ENCODE data around the gene CNTFR.

Gene CNTFR

DNA sequence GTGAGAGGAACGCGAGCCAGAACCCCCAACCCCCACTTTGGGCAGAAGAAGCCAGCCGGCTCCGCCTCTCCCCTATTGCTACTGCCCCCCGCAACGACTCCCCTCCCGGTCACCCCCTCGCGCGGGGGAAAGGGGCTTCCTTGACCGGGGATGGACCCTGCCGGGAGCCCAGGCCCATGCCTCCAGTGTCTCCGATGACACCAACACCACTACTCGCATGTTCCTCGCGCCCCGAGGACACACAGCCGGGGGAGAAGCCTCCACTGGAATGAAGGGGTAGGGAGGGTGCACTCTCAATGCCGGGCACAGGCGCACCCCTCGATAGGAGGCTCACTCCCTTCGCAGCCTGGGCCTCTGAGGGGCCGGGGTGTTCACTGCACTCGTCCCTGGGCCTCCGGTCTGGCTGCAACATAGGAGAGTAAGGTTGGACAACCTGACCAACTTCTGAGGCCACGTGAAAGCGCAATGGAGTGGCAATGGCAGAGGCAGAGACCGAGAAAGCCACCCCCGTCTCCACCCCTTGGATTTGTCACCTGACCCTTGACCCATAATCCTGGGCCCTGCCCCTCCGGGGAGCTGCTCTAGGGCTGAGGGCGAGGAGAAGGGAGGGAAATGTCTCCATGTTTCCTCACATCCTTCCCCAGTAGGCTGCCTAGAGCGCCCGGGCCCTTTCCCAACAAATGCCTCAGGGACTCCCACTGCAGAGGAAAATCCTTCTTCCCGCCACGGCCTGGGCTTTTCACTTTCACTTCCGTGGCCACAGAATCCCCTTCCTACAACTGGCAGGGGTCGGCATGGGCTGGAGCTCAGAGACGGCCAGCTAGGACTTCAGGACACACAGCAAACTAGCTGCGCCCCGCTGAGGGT, 1.1 kb upstream of the CNTFR start:
- DNase-seq (ENCODE audit: low read depth), result no peak

DNA sequence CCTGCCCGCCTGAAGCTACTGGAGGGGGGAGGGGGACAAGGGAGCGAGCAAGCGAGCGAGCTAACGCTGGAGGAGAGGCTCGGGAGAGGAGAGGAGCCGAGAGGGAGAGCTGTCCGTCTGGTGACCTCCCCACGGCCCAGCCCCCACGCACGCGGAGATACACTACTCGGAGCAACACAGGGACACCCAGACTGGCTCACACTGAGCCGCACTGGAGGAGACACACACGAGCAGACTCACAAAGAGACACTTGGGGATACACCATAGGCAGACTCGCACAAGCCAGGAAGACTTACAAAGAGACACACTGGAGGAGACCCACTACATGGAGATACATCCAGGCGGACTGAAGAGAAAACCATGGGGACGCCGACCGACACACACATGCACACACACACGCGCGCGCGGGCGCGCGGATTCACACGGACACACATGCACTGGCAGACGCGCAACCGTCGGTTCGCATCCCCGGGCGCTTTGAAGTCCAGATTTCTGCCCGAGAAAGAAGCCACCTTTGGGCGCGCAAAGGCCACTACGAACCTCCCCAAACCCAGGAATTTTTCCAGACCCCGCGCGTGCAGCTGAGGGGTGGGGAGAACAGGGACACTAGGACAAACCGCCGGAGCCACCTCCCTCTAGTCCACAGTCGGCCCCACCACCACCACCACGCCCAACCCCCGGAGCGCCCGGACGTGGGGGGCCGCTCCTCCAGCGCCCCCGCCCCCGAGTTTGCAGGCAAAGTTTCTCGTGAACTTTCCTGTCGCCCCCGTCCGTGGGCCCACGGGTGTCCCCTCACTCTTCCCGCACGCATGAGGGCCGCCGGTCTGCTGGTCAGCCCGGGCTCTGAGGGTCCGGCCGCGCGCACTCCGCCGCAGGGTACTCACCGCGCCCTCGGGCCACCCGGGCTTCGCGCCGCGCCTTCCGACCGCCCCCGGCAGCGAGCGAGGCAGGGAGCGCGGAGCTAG, 571 bp downstream of the CNTFR start:
- no peak for DNase-seq (ENCODE audit: low read depth)

DNA sequence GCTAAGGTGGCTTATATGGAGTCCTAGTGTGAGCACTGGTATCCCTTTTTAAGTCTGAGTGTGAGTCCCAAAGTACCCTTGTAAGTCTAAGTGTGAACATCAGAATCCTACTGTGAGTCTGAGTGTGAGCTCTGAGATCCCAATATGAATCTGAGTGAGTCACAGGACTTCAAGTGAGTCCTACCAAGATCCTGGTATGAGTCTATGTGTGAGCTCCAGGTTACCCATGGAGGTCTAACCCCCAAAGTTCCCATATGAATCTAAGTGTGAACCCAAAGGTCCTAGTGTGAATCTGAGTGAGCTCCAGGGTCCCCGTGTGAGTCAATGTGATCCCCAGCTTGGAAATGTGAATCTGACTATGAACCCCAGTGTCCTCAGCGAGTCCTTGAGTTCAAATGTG, 2.3 kb downstream of the CNTFR start:
- no peak for DNase-seq (ENCODE audit: low read depth)

DNA sequence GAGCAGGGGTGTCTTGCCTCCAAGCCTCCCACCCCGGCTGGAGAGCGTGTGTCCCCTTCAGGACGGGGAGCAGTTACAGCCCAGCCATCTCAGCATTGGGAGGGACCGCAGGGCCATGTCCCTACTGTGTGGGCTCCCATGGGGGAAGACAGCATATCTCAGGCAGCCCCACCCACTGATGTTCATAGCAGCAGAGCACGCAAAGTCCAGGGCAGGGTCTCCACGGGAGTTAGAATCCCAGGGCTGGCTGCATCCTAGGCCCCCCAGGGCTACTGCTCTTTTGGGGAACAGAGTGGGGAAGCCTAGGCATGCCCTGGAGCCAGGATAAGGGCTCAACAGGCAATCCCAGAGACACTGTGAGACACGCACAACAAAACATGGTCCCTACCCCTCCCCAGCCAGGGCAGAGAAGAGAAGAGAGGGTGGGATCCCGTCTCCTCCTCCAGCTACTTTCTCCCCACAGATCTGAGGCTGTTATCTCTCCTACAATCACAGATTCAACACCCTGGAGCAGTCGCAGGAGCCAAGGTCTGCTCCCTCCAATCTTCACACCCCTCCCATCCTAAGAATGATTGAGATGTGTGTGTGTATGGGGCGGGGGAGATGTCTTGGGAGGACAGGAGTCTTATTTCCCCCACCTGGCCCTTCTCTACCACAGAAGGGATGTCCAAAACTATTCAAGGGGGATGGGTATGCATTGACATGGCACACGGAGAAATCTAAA, 3.4 kb downstream of the CNTFR start:
- no peak for DNase-seq (ENCODE audit: low read depth)

DNA sequence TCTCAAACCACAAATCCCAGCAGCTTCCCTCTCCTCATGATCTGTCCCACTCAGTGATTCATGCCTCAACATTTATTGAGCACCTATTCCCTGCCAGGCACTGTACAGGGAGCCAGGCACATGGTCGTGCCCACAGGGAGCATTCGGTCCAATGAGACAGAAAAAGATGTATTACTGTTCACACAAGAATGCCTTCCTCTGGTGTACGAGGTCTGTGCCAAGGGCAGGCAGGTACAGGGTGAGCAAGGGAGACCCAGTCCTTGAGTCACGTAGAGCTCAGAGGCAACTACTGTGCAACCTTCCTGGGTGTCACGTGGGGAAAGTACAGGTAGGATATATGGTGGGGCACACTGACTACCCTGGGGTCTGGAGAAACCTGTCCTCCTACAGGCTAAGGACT, 4.6 kb downstream of the CNTFR start:
- DNase-seq (ENCODE audit: low read depth), result no peak

DNA sequence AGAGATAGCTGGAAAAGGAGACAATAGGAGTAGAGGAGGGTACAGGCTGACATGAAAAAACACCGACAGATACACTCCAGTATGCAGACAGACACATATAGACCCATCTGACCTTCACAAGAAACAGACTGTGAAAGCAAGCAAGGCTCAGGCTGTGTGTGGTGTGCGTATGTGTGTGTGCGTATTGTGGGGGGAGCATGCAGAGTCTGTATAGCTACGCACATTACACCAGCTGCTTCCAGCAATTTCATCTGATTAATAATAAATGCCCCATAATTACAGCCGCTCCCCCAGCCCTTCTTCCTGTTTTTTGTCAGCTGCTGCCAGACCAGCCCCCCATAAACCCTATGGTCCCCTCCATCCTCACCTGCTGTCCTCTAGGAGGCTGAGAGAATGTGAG, 6.7 kb downstream of the CNTFR start:
- no peak for DNase-seq (ENCODE audit: low read depth)

DNA sequence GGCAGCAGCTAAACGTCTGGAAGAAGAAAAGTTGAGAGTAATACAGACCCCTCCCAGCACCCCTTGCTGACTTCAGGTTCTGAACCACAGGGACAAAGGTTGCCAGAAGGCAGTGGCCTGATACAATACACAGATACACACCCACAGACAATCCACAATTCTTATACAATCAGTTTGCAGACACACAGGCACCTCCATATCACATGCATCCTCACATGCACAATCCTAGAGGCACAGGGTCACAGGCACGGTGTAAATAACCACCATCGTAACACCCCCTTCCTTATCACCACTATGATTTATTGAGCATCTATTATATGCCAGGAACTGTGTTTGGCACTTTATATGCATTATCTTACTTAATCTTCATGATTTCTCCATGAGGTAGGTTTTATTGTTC, 8.2 kb downstream of the CNTFR start:
- DNase-seq (ENCODE audit: low read depth), result no peak

DNA sequence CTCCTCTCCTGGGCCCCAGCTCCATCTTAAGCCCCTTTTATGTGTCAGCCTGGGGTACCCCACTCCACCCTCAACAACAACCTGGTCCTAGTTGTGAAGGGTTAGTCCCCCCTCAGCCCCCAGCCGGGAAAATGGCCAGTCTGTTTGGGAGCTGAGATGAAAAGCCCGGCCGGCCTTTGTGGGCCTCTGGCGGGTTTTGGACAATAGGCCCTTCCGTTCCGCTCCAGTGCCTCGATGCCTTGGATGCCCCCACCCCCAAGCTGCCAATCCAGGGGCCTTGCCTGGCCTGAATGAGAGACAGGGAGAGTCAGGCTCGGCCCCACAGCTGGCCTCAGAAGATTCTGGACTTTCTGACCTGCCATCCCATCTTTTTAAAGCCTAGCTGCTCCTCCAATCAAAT, 9.2 kb downstream of the CNTFR start:
- DNase-seq (ENCODE audit: low read depth), result no peak

DNA sequence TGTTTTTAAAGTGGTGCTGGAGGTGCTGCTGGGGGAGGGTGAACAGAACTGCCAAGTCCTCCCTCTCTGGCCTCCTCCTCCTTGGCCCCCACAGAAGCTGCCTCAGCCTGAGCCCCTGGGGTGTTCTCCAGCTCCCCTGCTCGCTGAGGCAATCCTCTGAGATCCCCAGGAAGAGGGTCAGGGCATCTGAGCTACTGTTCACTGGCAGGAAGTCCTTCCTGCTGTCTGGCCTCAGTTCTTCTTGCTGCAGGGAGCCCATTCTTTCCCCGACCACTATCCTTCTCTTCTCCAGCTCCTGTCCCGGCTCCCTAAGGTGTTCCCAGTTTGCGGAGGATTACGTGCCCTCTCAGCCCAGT, 9.7 kb downstream of the CNTFR start:
- DNase-seq (ENCODE audit: low read depth), result no peak

DNA sequence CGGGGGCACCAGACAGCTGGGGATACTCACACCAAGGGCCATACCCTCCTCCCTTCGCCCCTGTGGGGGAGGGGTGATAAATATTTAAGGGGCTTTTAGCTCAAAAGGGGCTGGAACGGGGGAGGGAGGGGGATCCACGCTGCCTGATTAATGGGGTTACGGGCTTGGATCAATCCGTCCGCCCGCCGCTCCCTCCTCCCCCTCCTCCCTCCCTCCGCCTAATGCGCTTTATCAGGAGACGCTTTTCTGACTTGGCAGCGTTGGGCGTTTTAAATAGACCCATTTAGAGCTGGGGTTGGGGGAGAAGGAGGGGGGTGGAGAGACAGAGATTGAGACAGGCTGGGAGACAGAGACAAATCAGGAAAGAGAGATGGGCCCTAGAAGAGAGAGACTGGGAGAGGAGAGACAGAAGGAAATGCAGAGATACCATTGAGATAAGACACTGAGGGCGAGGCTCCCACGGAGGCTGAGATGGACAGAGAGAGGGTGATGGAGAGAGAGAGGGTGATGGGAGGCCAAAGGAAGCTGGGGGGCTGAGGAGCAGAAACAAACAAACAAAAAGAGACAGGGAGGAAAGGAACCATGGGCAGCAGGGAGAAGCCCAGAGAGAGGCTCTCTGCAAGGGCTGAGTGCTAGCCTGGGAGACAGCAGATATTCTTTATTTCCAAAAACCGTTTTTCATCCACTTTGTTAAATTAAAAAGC, 10.3 kb downstream of the CNTFR start:
- DNase-seq (ENCODE audit: low read depth), result no peak

DNA sequence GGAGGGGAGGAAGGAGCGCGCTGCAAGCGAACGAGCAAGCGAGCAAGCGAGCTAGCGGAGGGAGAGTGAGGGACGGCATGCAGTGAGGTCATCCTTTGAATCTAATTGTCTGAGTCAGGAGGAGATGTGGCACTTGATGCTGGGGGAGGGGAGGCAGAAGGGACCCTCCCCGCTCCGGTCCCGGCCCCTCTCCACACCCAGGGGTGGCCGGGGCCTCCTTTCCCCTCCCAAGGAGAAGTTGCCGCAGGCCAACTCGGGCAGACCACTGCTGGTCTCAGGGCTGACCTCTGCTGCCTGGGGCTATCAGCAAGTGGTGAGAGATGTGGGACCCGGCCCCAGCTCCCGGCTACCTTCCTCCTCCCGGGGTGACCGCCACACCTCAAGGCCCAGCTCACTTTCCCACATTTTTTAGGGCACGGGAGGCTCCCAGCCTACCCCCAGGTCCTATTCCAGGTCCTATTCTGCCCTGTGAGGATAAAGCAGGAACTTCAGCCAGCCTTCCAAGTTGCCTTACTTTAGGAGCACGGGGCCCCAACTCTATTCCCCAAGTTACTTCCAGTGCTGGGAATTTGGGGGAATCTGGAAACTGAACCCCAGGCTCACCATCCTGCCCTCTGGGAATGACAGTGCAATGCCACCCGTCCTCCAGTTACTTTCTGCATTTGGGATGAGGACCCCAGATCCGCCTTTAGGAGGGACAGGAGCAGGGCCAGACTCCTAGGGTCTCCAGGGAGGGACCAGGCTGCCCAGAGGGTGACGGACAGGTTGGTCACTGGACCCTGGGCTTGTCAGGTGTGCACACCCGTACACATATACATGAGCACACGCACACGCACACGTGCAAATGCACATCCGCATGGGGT, 11.1 kb downstream of the CNTFR start:
- DNase-seq (ENCODE audit: low read depth), result no peak

DNA sequence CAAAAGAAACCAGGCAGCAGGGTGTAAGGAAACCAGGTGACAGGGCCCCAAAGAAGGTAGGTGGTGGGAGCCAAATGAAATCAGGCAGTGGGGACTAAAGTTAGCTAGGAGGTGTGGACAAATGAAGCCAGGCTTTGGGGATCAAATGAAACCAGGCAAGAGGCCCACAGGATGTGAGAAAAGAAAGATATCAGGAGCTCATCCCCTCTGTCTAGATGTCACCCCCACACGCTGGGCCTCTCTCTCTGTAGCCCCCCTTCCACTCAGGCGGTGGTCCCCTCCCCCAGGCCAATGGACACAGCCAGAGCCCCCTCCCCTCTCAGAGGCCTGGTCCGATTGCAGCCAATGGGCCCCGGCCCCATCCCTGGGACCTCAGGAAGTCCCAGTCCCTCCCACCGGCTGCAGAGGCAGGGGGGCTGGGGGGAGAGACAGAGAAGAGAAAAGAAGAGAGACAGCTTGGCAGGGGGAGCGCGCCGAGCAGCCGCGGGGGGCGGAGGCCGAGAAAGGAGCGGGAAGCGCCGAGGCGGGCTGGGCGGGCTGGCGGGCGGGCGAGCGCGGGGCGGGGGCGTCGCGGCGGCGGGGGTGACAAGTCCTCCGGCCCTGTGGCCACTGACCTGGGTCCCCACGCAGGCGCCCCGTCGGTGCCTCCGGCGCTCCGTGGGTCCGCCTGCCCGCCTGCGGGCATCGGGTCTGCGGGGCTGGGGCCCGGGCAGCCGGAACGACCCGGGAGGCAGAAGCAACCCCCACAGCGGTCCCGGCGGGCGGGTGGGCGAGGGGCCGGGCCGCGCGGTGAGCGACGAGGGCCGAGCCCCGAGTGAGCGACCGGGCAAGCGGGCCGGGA, 11.9 kb downstream of the CNTFR start:
- DNase-seq (ENCODE audit: low read depth), result no peak

DNA sequence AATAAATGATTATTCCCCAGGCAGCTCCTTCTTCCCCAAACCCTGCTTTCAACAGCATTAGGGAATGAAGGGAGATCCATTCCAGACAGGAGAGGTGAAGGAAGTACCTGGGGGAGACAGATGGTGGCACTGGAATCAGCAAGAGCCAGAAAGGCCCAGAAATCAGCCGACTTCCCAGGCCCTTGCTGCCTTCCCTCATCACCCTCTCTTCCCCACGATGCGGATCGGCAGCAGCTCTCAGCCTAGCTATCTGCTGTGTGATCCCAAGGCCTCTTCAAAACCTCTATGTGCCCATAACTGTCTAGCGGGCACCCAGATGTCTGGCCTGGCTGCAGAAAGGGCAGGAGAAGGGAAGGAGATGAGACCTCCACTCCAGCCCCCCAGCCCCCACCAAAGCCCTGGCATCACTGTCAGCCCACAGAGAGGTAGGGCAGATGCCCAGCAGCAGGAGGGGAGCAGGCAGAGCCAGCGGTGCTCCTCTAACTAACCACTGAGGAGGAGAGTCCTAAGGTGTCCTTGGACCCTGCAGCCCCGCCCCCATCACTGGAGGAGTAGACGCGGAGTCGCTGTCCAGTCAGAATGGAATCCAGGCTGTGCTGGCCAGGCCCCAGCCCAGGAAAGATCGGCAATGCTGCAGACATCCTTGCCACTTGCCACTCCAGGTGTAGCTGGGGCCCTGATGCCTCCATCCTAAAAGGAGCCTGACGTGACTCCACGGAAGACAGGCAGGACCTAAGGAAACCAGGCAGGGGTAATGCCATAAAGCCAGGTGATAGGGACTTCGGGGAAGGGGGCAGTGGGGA, 12.7 kb downstream of the CNTFR start:
- DNase-seq (ENCODE audit: low read depth), result no peak

DNA sequence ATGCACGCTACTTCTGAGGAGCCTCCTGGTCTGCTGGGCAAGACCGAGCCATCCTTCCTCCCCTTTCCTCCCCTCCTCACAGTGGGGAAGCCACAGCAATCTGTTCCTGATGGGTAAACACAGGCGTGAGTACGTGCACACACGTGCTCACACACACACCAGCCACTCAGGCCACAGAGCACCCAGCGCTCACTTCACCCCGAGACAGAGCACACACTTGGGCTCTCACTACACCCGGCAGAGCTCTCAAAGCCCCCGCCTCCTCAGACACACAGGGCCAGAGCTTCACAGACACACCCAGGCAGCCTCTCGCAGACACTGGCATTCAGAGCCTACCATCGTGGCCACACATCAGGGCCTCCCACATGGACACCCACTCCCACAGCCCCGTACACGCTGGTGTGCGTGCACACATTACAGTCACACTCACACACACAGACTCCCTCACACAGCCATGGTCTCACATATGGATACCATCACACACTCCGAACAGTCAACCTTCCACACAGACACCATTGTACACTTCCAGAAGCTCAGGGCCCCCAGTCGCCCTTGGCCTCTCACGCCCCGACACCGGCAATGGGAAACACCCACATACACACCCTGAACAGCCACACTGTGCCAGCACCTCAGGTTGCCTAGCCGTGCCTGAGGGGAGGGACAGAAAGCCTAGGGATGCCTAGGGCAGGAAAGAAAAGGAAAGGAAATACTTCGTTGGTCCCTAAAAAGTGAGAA, 13.5 kb downstream of the CNTFR start:
- DNase-seq (ENCODE audit: low read depth), result no peak

DNA sequence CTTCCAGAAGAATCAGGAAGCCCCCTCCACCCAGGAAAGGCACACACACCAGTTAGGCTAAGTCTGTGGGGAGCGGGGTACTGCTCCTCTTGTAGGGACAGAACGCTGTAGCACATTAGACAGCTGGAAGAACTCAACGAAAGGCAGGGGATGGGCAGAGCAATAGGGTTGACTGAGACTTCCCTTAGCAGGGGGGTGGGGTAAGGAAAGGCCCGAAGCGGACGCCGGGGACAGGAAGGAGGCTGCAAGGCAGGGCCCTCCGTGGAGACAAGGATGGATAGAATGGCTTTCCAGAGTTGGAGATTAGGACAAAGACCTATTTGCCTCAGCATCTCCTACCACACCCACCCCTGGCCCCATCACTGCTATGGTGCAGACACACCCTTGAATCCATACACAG, 14.3 kb downstream of the CNTFR start:
- no peak for DNase-seq (ENCODE audit: low read depth)

DNA sequence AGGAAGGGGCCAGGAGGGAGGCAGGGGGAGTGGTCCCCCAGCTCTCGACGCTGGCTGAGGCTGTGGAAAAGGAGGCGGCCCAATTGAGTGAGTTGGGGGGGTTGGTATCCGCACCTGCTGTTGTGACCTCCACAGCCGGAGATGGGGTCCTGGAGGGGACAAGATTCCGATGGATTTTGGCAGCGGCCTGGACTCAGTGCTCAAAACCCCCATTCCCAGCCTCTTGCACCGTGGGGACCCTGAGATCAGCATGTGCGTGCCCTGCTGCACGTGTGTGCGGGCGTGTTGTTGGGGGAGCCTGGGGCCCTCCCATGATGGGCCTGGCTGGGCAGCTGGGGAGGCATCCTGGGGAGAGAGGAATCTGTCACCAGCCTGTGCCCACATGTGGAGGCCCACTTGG, 15.0 kb downstream of the CNTFR start:
- no peak for DNase-seq (ENCODE audit: low read depth)

DNA sequence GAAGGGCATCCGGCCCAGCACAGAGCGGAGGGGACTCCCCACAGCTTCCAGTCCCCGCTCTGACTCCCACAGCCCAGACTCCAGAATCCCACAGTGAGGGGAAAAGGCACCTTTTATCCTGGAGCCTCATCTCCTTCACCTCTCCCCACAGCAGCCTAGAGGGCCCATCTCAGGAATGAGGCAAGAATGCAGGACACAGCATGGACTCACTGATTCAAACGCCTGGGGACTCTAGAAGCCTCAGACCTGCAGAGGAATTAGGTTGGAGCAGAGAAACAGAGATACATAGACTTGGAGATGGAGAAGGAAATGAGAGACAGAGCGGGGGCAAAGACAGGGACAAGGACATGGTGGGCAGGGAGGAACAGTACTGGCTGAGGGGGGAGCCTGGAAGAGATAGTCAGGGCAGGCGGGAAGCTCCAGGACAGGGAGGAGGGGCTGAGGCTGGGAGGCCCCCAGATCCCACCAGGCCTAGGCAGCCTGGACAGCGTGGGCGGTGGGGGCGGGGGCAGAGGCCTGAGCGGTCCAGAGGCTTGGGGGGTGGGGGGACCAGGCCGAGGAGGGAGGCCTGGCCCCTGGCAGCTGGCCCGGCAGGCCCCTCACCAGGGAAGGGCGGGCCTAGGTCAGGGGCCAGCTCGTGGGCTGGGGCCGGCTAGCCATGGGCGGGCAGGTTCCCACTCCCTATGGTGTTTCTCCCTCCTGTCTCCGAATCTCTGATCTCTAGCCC, 15.8 kb downstream of the CNTFR start:
- DNase-seq (ENCODE audit: low read depth), result no peak

DNA sequence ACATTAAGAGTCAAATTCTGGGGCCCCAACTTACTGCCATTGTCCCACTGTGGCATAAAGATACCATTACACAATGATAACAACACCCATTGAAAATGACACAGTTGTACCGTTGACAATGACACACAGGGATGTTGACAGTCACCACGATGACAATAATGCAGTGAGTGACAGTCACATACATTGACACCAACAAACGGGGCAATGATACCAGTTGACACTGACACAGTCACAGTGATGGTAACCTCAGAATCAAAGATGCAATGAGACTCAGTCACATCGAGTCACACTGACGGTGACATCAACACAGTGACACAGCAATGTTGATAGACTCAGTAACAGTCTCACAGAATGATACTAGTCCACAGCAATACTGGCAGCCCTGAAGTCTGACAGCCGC, 16.9 kb downstream of the CNTFR start:
- no peak for DNase-seq (ENCODE audit: low read depth)

Data from stimulated activated CD8-positive, alpha-beta memory T cell treated with anti-CD3 and anti-CD28 coated beads, Interleukin-4, amount 100 ng/mL, for 24 hours (primary cell).